NCI-H446 treated with DMSO at 0.1 percent for 48 hours (cell line): ENCODE measurements around the gene JMJD1C.

ENCODE experiments used
- DNase-seq: peaks from one replicate; lab custom pipeline; 2025; lab: John Stamatoyannopoulos, UW

The JMJD1C gene

DNA sequence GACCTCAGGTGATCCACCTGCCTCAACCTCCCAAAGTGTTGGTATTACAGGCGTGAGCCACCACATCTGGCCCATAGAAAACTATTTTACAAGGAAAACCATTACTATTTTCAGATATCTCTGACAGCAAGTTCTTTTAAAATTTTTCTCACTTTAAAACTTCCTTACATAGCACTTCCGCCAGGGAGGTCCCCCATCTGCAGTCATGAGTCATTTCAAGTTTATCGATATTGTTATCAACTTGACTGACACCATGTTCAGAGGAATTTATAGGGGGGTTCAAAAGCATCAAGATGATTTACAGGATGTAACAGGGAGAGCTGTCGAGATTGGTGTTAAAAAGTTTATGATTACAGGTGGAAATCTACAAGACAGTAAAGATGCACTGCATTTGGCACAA lies 243.8 kb downstream of the JMJD1C start:
- no peak for DNase-seq

DNA sequence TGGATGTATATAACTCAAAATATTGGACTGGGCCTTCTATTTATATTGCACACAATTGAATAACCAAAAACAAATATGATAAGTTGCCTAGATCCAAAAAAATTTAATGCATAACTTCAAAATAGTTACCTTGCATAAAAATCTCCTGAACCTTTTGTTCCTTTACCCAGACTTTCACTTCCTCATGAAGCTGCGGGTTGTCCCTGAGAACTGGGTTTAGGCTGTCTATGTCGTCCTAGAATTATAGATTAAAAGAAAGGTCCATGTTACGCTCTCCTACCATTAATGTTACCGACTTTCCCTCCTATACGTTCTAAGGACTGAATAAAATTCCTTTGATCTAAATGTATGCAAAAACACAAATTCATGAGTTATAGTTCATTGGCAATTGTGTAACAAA lies 246.0 kb downstream of the JMJD1C start:
- DNase-seq, result no peak

DNA sequence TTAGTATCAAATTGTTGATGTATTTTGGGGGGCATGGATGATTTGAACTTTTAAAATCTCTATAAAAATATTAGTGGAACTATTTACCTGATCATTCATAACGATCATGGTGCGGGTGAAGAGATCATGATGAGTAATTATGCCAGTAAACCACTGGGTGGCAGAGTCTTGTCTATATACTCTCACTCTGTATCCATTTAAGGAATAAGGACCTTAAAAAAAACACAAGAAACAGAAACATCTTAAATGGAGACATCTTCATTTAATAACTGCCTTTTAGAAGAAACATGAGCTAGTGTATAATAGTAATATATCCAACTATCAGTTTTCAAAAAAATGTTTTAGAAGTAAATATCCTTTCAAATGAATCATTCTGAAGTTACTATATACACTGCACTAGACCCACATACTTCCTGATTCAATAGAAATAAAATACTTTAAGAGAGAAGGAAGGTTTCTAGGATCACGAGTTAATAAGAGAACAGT lies 248.6 kb downstream of the JMJD1C start:
- peak; percentile 21 for DNase-seq

DNA sequence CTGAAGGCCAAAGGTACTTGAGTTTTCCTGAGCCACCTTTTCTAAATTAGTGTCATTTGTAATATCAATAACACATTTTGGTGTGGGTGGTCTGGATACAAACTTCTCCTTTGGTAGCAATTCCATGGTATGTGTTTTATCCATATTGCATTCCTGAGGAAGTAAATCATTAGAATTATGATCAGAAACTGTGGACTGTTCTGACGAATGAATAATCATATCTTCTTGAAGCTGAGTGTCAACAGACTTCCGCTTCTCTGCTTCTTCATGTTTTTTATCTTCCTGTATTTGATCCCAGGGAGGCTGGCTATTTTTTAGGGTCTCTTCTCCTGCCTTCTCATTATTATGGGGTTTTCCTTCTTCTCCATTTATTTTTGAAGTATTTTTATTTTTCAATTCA lies 251.2 kb downstream of the JMJD1C start:
- no peak for DNase-seq

DNA sequence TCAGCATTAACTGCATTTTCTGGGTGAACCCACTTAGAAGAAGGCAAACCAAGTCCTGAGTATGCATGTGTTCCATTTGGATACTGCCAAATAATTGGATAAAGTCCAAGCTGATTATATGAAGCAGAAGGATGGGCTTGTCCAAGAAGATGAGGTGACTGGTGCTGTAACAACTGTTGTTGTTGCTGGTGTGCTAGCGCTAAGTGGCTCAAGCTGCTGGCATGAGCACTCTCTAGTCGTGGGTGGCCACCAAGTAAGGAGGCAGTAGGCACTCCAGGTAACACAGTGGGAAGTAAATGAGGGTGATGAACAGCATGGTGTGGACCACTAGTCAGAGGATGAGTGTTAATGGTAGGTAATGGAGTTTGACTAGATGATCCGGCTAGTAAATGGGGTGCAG lies 252.3 kb downstream of the JMJD1C start:
- DNase-seq, result peak; percentile 63

DNA sequence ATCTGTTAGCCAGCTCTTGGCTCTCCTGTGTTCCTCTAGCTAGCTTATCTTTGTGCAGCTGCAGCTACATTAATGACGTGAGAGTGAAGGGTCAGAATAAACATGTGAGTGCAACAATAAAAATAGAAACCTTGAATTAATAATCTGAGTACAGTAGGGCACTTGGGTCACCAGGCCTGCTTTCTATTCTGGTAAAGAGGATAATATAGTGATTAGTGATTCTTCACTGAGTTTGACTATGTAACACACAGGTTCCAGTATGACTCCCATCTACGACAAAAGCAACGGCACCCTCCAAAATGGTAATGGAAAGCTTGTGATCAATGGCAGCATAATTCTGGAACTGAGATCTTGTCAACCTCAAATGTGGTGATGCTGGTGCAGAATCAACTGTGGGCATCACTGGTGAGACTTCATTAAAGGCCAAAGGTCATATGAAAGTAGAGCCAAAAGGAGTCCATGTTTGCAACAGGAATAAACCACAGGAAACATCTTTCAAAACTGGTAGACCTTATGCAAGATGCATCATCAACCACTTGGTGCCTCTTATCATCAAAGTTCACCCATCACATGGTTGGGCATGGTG lies 255.1 kb downstream of the JMJD1C start:
- no peak for DNase-seq

DNA sequence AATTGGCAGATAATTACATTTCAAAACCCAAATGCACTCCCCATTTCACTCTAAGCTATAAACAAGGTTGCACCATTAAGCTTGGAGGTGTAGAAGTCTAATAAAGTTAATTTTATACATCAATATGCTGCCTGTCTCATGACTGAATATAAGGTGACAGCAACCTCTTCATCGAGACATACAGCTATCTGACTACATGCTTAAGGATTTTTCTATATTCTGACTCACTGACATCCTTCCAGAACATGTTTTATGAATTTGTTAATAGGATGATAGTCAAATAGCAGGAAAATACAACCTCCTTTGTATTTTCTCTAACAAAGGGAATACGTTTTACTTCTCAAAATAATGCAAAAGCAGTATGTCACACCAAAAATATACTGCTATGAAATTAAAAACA lies 256.1 kb downstream of the JMJD1C start:
- no peak for DNase-seq

DNA sequence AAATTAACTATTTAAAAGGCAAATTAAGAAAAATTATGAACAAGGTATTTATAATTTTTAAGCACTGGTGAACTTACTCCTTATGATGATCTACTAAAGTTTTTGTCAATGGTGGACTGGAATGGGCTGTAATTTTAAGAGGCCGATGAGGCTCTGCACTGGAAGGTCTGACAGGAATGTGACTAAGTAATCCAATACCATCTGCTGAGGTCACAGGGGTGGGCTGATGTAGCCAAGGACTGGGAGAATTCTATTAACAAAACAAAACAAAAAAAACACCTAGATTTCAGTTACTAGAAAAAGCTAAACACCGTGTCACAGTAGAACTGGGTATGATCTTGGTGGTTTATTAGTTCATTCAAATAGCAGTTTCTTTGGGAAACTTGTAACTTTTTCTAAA lies 256.8 kb downstream of the JMJD1C start:
- no peak for DNase-seq

DNA sequence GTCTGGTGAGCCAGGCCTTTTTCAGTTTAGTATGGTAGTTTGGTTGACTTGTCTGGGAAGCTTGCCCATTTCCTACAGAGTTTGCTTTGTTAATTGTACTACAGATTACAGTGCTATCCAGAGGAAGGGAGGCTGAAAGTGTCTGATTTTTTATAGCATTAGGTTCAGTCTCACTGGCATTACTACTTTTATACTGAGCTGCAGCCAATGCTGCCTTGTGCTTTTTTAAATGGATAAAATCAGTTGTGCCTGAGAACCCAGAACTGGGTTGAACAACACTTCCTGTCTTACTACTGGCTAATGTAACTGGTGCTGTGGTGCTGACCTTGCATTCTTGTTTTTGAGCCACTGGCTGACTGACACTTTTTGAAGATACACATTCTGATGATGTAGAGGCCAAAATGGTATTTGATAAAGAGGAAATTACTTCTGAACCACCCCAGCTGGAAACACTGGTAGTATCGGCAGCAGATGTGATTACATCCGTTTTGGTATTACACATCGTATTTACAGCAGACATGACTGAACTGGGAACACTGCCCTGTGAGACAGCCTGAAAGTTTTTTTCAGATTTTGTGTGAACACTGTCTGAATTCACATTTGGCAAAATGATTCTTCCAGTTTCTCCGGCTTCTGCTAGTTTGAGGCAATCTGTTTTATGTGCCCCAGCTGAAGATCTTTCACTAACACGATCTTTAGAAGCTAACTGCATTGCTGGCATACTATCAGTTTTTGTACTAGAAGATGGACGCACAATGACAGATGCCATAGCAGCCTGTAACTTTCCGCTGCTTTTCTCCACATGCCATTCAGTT lies 258.6 kb downstream of the JMJD1C start:
- peak; percentile 54 for DNase-seq

DNA sequence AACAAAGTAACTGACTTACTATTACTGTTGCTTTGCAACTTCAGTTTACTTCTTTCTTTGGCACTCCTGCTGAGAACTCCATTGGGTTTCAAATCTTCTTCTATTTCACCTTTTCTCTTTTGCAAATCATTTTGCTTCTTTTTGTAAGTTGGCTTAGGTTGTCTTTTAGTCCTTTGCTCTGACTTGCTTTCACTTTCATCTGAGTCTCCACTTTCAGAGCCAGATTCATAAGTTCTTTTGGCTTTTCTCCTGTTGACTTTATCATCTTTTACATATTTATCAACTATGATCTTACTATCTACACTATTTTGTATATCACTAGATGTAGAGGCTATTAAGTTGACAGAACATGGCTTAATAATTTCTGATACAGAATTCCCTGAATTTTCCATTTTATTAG lies 259.2 kb downstream of the JMJD1C start:
- DNase-seq, result no peak

DNA sequence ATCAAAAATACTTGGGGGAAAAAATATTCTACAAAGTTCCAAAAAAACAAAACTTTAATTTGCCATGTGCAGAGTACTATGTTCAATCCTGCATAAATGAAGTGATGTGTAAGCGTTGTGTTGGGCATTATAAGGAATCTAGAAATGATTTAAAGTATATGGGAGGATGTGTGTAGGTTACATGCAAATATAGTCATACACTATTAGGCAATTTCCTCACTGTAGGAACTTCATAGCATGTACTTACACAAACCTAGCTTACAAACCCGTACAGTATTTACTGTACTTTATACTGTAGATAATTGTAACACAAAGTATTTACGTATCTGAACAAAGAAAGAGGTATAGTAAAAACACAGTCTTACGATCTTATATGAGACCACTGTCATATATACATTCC lies 260.4 kb downstream of the JMJD1C start:
- no peak for DNase-seq

DNA sequence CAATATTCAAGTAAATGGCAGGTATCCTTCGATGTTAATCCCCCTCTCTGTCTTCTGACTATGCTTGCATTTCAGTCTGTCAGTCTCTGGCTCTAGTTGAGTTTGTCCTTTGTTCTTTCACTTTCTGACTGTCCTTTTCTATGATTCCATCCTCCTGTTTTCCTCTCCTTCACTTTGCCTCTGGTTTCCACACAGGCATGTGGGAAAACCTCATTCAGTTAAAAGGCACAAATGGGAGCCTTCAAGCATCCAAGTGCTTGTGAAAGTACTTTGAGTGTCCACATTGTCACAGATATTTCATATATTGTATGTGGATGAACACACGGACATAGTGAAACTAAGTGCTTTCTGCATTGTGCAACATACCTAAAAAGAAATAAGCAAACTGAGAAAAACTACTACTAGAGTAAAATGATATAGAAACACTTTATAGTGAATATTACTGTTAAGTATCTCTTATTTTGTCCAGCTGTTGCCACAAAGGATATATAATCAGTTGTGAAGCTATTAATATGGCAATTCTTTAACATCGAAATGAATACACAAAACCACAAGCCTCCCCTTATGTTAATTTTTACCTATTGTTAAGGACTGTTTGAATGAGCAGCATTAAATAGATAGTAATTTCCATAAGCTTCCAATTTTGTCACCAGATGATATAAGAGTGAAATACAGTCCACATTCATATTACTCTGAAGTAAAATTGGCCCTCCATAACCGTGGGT lies 260.9 kb downstream of the JMJD1C start:
- no peak for DNase-seq

DNA sequence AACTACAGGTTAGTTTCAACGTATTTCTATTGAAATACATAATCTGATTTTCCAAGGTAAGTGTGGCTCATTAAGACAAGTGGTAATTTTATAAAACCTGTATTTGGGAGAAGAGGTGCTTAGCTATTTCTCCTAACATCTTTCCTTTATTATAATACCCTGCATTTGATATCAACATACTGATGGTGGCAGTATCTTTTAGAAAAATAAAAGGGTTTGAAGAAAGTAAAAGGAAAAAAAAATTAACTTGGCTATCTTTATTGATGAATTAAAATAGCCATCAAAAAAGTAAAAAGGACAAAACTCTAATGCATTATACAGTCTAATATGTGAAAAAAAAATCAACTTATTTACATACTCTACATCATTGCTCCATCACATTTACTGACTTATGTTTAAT lies 264.7 kb downstream of the JMJD1C start:
- DNase-seq, result no peak

DNA sequence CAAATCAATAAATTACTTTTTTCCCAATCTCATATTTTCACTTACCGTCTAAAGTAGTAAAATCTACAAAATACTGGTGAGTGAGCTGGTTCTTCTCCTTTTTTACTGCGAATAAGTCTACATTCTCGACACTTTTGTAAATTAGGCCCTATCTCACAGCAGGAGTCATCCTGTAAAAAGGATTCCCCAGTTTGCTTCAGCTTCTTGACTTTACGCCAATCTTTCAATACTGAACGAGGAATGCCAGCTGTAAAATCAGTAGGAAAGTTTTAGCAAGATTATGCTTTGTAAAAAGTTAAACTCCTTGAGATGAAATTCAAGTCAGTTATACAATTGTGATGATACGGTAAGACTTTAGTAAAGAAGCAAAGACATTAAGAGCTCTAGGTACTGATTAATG lies 265.3 kb downstream of the JMJD1C start:
- peak; percentile 5 for DNase-seq

DNA sequence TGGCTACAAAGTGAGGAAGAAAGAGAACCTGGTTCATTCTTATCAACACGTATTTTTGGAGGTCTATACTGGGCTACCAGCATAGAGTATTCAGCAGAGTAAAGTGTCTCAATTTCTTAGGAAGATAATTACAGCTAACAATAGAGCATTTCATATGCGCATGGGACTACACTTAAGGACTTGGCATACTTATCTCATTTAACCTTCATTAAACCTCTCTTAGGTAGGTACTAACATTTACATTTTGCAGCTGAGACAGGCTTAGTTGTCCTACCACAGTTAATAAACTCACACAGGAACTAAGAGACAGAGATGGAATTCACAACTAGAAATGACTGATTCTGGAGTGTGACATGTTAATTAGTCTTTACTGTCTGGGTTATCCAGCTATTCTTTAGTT lies 266.1 kb downstream of the JMJD1C start:
- no peak for DNase-seq

DNA sequence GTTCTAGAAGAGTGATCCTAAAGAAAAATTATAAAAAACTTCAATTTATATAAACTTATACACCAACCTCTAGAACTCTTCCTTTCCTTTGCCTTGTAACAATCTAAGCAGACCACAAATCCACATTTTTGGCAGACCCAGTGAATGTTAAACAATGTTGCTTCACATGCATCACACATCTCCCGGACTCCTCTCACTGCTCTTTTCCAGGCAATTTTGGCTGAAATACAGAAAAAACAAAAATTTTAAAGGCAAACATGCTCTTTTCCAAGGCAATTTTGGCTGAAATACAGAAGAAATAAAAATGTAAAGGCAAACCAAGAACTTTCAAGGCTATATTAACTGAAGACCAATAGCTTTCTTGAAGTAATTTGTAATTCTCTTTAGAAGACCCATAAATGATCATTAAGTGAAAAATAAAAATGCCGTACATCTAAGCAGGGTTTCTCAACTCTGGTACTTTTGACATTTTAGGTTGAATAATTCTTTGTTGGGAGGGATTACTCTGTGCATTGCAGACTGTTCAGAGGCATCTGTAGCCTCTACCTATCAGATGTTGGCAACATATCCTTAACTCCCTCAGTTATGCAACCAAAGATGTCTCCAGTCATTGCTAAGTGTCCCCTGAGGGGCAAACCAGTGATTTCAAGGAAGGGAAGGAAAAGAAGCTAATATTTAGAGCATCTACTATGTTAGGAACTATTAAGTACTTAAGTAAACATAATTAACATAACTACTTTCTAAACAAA lies 268.3 kb downstream of the JMJD1C start:
- DNase-seq, result peak; percentile 27

DNA sequence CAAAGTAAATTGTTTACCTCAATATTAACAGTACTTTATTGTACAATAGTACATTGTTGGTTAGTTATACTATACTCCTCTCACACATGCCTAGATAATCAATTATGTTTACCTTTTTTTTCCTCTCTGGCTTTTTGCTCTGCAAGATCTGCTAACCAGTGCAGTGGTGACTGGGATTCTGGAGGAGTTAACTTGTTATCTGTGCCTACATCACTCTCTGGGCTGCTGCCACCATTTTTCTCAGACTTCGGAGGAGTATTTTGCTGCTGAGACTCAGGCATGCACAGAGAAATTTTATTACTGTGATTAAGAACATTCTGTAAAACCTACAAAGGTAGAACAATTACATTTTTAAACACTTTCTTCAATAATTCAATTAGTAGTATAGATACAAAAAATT lies 273.0 kb downstream of the JMJD1C start:
- no peak for DNase-seq

DNA sequence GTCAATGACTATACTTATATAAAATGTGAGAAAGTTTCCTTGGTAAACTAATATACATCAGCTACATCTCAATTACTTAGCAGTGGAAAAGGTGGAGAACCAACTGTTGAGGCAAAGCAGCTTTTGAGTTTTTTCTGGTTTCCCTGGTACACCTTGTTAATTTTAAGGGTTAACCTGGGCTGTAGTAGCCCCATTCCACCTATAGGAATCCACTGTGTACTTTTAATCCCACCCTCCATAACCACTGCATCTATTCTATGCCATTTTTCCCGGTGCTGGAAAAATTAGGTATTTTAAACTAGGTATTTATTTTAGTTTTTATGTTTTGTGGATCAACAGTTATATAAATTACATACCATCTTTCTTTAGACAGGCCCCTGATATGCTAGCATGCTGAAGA lies 290.2 kb downstream of the JMJD1C start:
- no peak for DNase-seq

DNA sequence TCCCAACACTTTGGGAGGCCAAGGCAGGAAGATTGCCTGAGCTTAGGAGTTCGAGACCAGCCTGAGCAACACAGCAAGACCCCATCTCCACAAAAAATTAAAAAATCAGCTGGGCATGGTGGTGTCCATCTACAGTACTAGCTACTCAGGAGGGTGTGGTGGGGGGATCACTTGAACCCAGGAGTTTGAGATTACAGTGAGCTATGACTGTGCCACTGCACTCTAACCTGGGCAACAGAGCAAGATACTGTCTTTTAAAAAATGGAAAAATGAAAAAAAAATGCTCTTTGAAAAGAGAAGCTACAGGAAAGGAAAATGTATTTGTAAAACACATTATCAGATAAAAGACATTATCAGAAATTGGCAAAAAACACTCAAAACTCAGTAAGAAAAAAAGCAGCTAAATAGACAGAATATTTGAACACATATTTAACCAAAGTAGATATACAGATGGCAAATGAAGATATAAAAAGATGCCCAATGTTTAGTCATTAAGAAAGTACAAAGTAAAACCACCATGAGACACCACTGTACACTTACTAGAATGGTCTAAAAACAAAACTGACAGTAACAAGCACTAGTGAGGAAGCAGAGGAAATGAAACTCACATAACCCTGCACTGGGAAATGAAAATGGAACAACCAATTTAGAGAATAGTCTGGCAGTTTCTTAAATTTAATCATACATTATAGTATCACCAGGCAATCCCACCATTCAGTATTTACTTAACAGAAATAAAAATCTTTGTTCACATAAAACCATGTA lies 292.1 kb downstream of the JMJD1C start:
- no peak for DNase-seq

DNA sequence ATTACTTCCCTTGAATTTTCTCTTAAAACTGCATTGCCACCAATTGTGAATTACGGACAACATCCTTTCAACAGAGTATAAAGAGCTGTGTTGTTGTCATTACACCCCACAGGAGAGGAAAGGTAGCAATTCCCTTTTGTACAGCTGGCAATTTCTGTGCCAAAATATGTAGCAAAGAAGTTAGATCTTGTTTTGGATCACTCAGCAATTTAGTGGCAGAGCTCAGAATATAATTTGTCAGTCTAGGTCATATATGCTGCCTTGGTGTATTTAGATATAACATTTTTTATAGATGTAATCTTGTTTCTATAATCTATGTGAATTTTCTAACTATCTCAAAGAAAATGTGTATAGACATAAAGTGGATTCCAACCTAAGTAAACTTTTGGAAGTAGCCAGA lies 293.9 kb downstream of the JMJD1C start:
- DNase-seq, result no peak

DNA sequence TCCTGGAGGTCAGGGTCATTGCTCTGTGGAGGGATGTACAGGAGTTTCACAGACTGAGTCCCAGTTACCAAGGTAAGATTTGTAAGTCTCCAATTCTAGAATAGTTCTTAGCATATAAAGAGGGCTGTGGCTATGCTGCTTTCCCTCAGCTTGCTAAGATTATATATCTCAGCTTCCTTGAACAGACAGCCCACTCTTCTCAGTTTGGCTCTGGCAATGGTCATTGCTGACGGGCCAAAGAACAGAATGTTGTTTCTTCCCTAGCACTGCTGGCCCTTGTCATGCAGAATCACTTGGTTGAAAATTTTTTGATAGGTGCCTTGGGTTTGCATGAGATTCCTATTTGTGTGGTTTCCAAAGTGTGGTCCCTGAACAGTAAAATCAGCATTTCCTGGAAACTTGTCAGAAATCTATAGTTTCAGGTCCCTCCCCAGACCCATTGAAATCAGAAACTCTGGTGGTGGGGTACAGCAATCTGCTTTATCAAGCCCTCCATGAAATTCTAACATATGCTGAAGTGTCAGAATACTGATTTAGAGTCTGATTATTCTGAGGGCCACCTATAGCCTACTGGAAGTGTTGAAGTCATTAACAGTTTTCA lies 294.4 kb downstream of the JMJD1C start:
- no peak for DNase-seq
